HG03108 (cell line): ENCODE results near the gene BTBD17.

Experiments used
- ATAC-seq: cut with Tn5 transposase; IDR thresholded peaks from one replicate; pipeline ENCODE4 v1.9.1; 2021; ENCODE audit warnings: moderate library complexity; ENCODE audit not compliant: unreplicated experiment

Gene BTBD17

GRCh38 chr17:74389084-74389753, 27.6 kb upstream of the BTBD17 start:
- ATAC-seq, result no peak

- ATAC-seq, result no peak
These were observed 25.9 kb upstream of the BTBD17 start for GRCh38 chr17:74387365-74388218.

- ATAC-seq, result no peak
These were observed 24.7 kb upstream of the BTBD17 start for GRCh38 chr17:74386386-74386785.

- no peak for ATAC-seq
These were observed 23.5 kb upstream of the BTBD17 start for GRCh38 chr17:74385201-74385600.

- ATAC-seq, result no peak
These were observed 21.5 kb upstream of the BTBD17 start for GRCh38 chr17:74383141-74383540.

- no peak for ATAC-seq
These were observed 19.5 kb upstream of the BTBD17 start for GRCh38 chr17:74380959-74381808.

- ATAC-seq, result no peak
These were observed 18.7 kb upstream of the BTBD17 start for GRCh38 chr17:74380086-74380958.

- ATAC-seq, result no peak
These were observed 17.9 kb upstream of the BTBD17 start for GRCh38 chr17:74379495-74380085.

GRCh38 chr17:74374858-74375257, 13.2 kb upstream of the BTBD17 start:
- ATAC-seq, result no peak

GRCh38 chr17:74373838-74374606, 12.4 kb upstream of the BTBD17 start:
- no peak for ATAC-seq

GRCh38 chr17:74372426-74372825, 10.8 kb upstream of the BTBD17 start:
- ATAC-seq, result no peak

GRCh38 chr17:74371653-74372147, 10.0 kb upstream of the BTBD17 start:
- ATAC-seq, result no peak

- ATAC-seq, result no peak
These were observed 8.2 kb upstream of the BTBD17 start for GRCh38 chr17:74369665-74370490.

GRCh38 chr17:74369221-74369620, 7.6 kb upstream of the BTBD17 start:
- no peak for ATAC-seq

GRCh38 chr17:74368341-74369081, 6.8 kb upstream of the BTBD17 start:
- ATAC-seq, result no peak

GRCh38 chr17:74367206-74367605, 5.5 kb upstream of the BTBD17 start, which contains the start of gene GPR142:
GPR142 (plus strand) TSS chr17:74367506; CDS start chr17:74369541, 2,035 bp downstream.
- ATAC-seq, result no peak

- ATAC-seq, result no peak
These were observed 1.3 kb upstream of the BTBD17 start for GRCh38 chr17:74362810-74363498.
